HepG2 (cell line): ENCODE measurements around the gene UBE3D. TPM values are rescaled to one million over a fixed set of nuclear protein-coding genes. Genes with fewer than 3 reads are reported as not detected.

Experiments used
- IRF2 ChIP-seq: IDR thresholded peaks from 2 replicates; pipeline ENCODE4 v1.6.1; 2018; ENCODE audit warnings: missing genetic modification reagents, missing compliant biosample characterization
- PHF21A ChIP-seq: sonication (generic); formaldehyde crosslinking; IDR thresholded peaks from 2 replicates; pipeline ENCODE4 v1.5.0; 2020; ENCODE audit warnings: mild to moderate bottlenecking, missing genetic modification reagents
- SCMH1 ChIP-seq: sonication (generic); formaldehyde crosslinking; IDR thresholded peaks from 2 replicates; pipeline ENCODE4 v1.9.0; 2021; ENCODE audit warnings: missing genetic modification reagents, mild to moderate bottlenecking, borderline replicate concordance
- ZBTB20 ChIP-seq: sonication (generic); formaldehyde crosslinking; IDR thresholded peaks from 2 replicates; pipeline ENCODE4 v1.8.1; 2023; ENCODE audit warnings: missing genetic modification reagents, low read depth, mild to moderate bottlenecking, borderline replicate concordance
- ZNF34 ChIP-seq: sonication (generic); formaldehyde crosslinking; IDR thresholded peaks from 2 replicates; pipeline ENCODE4 v1.4.0; 2020; ENCODE audit warnings: mild to moderate bottlenecking, missing genetic modification reagents, borderline replicate concordance
- ZNF441 ChIP-seq: sonication (generic); formaldehyde crosslinking; IDR thresholded peaks from 2 replicates; pipeline ENCODE4 v1.7.0; 2021; ENCODE audit warnings: missing genetic modification reagents, borderline replicate concordance
- ZNF605 ChIP-seq: sonication (generic); formaldehyde crosslinking; IDR thresholded peaks from 2 replicates; pipeline ENCODE4 v1.8.0; 2022; ENCODE audit warnings: mild to moderate bottlenecking, missing genetic modification reagents
- ZNF746 ChIP-seq: sonication (generic); formaldehyde crosslinking; IDR thresholded peaks from 2 replicates; pipeline ENCODE4 v1.8.0; 2022; ENCODE audit warnings: mild to moderate bottlenecking, missing genetic modification reagents
- polyA plus RNA-seq, 8 experiments: library from polyadenylated mRNA; depleted of rRNA in 3 of 8; stranded (reverse) in 7 of 8; unstranded in 1 of 8; fragments of >200 nt; fragmentation: Illumina TruSeq in 4 of 8; extraction: Trizol in 4 of 8; gene quantifications; 2 replicates each; pipeline versions ENCODE4 v1.2.1 to v1.2.3, GENCODE V29; 2011 to 2016; ENCODE audit warnings: low read depth in 4 of 8, missing spikeins in 1 of 8, mixed read lengths in 1 of 8; ENCODE audit not compliant: insufficient read depth in 1 of 8
- total RNA-seq, 5 experiments: library from RNA; depleted of rRNA; stranded (reverse); fragments of >200 nt; fragmentation: Illumina TruSeq; extraction: Trizol; gene quantifications; 2 replicates each; pipeline ENCODE4 v1.2.3, GENCODE V29; 2016; ENCODE audit warnings: low read depth in 1 of 5
- TF ChIP-seq, protein P1 (sequence below), 2 experiments: sonication (generic) in 1 of 2; formaldehyde crosslinking in 1 of 2; IDR thresholded peaks; 2 replicates each; pipeline versions ENCODE4 v1.6.1 to v1.9.0; 2014 to 2022; ENCODE audit warnings: antibody characterized with exemption in 1 of 2, borderline replicate concordance in 1 of 2, inconsistent platforms in 1 of 2, low read depth in 1 of 2, missing genetic modification reagents in 1 of 2
- TF ChIP-seq, protein P2 (sequence below): sonication (generic); formaldehyde crosslinking; IDR thresholded peaks from 2 replicates; pipeline ENCODE4 v1.5.0; 2020; ENCODE audit warnings: missing genetic modification reagents, mild to moderate bottlenecking, borderline replicate concordance
- TF ChIP-seq, protein P3 (sequence below): sonication (generic); formaldehyde crosslinking; IDR thresholded peaks from 2 replicates; pipeline ENCODE4 v1.5.0; 2020; ENCODE audit warnings: mild to moderate bottlenecking, low read depth, missing genetic modification reagents, borderline replicate concordance

UBE3D gene
- total and polyA plus RNA-seq, 2 of the 13 experiments (the other 11 are each of a cell fraction or from before 2014, with no cell fraction given), result 5.1 to 11.4 TPM

DNA sequence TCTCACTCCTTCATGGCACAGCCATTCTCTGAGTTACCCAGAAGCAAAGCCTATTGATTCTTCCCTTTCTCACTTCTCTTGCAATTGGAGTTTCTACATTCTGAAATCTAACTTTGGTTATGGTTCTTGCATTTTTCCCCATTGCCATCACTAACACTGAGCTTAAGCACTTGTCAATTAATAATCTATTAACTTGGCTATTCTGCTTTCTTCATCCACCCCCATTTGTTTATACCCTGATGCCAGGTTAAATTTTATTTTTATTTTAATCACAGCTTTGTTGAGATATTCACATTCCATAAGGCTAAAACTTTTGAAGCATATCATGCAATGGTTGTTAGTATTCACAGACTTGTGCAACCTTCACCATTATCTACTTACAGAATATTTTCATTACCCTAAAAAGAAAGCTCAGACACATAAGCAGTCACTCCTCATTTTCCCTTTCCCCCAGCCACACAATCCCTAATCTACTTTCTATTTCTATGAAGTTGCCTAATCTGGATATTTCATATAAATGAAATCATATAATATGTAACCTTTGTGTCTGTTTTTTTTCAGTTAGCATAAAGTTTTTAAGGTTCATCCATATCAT, 222.3 kb downstream of the UBE3D start (continued):
- TF ChIP-seq, protein P1, sequence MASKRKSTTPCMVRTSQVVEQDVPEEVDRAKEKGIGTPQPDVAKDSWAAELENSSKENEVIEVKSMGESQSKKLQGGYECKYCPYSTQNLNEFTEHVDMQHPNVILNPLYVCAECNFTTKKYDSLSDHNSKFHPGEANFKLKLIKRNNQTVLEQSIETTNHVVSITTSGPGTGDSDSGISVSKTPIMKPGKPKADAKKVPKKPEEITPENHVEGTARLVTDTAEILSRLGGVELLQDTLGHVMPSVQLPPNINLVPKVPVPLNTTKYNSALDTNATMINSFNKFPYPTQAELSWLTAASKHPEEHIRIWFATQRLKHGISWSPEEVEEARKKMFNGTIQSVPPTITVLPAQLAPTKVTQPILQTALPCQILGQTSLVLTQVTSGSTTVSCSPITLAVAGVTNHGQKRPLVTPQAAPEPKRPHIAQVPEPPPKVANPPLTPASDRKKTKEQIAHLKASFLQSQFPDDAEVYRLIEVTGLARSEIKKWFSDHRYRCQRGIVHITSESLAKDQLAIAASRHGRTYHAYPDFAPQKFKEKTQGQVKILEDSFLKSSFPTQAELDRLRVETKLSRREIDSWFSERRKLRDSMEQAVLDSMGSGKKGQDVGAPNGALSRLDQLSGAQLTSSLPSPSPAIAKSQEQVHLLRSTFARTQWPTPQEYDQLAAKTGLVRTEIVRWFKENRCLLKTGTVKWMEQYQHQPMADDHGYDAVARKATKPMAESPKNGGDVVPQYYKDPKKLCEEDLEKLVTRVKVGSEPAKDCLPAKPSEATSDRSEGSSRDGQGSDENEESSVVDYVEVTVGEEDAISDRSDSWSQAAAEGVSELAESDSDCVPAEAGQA (IDR thresholded peaks at IDR 0.05; ENCODE audit: low read depth), result no peak
- TF ChIP-seq, protein P1 (CRISPR knock-in tag; IDR thresholded peaks at IDR 0.05; ENCODE audit: borderline replicate concordance), result no peak
- TF ChIP-seq SCMH1 (CRISPR knock-in tag) (no peak), ZNF34 (CRISPR knock-in tag) (no peak), IRF2 (CRISPR knock-in tag) (no peak), ZBTB20 (no peak), PHF21A (CRISPR knock-in tag) (no peak), ZNF441 (CRISPR knock-in tag) (no peak), ZNF605 (CRISPR knock-in tag) (no peak), ZNF746 (CRISPR knock-in tag) (no peak)
- TF ChIP-seq, protein P2, sequence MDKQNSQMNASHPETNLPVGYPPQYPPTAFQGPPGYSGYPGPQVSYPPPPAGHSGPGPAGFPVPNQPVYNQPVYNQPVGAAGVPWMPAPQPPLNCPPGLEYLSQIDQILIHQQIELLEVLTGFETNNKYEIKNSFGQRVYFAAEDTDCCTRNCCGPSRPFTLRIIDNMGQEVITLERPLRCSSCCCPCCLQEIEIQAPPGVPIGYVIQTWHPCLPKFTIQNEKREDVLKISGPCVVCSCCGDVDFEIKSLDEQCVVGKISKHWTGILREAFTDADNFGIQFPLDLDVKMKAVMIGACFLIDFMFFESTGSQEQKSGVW (CRISPR knock-in tag), result no peak
- TF ChIP-seq, protein P3, sequence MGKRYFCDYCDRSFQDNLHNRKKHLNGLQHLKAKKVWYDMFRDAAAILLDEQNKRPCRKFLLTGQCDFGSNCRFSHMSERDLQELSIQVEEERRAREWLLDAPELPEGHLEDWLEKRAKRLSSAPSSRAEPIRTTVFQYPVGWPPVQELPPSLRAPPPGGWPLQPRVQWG (CRISPR knock-in tag), result no peak
